Body of pancreas (tissue), 4 donors: Measurements from ENCODE around the gene SLC35F6. TPM values are rescaled to one million over a fixed set of nuclear protein-coding genes. Genes with fewer than 3 reads are reported as not detected.

Source experiments
- ATAC-seq: fragments of 150-250 bp; one replicate; pipeline ENCODE4 v1.9.1; 2016
- DNase-seq, 4 donors: peaks; one replicate each; pipeline ENCODE4 v3.0.0-alpha.2; 2019
- H3K27ac ChIP-seq, 4 donors: fragments of 200-600 bp; sonication (generic); 1 replicate in 3 of 4; 2 replicates in 1 of 4; pipeline versions ENCODE4 v1.5.1 to v1.6.1; 2016 to 2019; ENCODE audit warnings: mild to moderate bottlenecking in 1 of 4, mixed read lengths in 1 of 4, moderate library complexity in 1 of 4
- H3K27me3 ChIP-seq, 2 donors: fragments of 200-600 bp; sonication (generic); one replicate each; pipeline ENCODE4 v1.6.0; 2016; ENCODE audit warnings: mild to moderate bottlenecking in 1 of 2
- H3K36me3 ChIP-seq, 2 donors: fragments of 200-600 bp; sonication (generic); replicated peaks in 1 of 2; 2 replicates each; pipeline ENCODE4 v1.5.1; 2016; ENCODE audit warnings: low read depth in 2 of 2; ENCODE audit not compliant: insufficient read depth in 1 of 2
- H3K4me1 ChIP-seq: fragments of 200-600 bp; sonication (generic); one replicate; pipeline ENCODE4 v1.6.0; 2016
- H3K4me3 ChIP-seq, 2 donors: fragments of 200-600 bp; sonication (generic); 1 replicate in 1 of 2; 2 replicates in 1 of 2; pipeline ENCODE4 v1.5.1; 2016 to 2019
- H3K9me3 ChIP-seq, 3 donors: fragments of 200-600 bp; sonication (generic); 1 replicate in 2 of 3; 2 replicates in 1 of 3; pipeline ENCODE4 v1.5.1; 2016
- POLR2A ChIP-seq, 3 donors: fragments of 450-650 bp; IDR thresholded peaks; one replicate each; pipeline ENCODE4 v1.6.1; 2016; ENCODE audit warnings: antibody characterized with exemption in 3 of 3, mild to moderate bottlenecking in 2 of 3
- WGBS, 2 donors: methylation state at CpG; one replicate each; pipeline ENCODE4 v1.1.5; 2017; 5-methylcytosine and 5-hydroxymethylcytosine counted together
- intact Hi-C: fragments of 100-400 bp; cut with DNase I; formaldehyde crosslinking; loops from one replicate; pipeline ENCODE4 v1.15.1; 2023
- total RNA-seq, 2 donors: library from RNA; depleted of rRNA; stranded (reverse); fragments of >200 nt; gene quantifications; one replicate each; pipeline ENCODE4 v1.1.0, GENCODE V29; 2016
- TF ChIP-seq, protein P1 (sequence below), 7 experiments: fragments of 450-650 bp in 4 of 7; fragments of 200-600 bp in 3 of 7; sonication (generic) in 3 of 7; IDR thresholded peaks; one replicate each; pipeline ENCODE4 v1.5.1; 2016 to 2019; ENCODE audit warnings: antibody characterized with exemption in 7 of 7

Gene SLC35F6
- total RNA-seq, 2 donors from 2014 or later = 17.8 to 21.8 TPM

DNA sequence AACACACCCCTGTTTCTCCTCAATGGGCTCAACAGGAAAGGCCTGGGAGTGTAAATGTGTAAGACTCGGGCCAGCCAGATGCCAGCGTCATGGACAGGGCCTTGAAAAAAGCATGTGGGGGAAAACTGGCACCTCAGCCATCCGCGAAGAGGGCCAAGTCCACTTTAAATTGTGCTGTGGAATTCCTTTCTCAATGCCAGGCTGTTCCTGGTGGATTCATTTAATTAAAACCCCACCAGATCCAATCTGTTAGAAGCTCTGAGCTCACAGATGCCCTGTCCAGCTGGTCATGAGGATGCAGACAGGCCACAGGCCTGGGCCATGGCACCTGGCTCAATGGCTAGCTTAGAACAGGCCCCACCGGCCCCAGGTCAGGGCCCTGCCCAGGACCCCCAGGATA lies 46.7 kb upstream of the SLC35F6 start:
- DNase-seq (peak in 3 of 4 donors; percentile 49 to 63 (median 56)), ATAC-seq (no peak)
- Histone ChIP-seq H3K27ac (peak overlapping the region; percentile 17 to 69 (median 60)), H3K36me3 (no peaks in the 10 kb centered on the region), H3K9me3 (no peaks in the 10 kb centered on the region), H3K4me3 (no peak overlapping the region), H3K4me1 (peaks cover 80% of the 10 kb centered on the region), H3K27me3 (no peaks in the 10 kb centered on the region)
- no peak for TF ChIP-seq POLR2A (IDR thresholded peaks at IDR 0.05)
- TF ChIP-seq, protein P1, sequence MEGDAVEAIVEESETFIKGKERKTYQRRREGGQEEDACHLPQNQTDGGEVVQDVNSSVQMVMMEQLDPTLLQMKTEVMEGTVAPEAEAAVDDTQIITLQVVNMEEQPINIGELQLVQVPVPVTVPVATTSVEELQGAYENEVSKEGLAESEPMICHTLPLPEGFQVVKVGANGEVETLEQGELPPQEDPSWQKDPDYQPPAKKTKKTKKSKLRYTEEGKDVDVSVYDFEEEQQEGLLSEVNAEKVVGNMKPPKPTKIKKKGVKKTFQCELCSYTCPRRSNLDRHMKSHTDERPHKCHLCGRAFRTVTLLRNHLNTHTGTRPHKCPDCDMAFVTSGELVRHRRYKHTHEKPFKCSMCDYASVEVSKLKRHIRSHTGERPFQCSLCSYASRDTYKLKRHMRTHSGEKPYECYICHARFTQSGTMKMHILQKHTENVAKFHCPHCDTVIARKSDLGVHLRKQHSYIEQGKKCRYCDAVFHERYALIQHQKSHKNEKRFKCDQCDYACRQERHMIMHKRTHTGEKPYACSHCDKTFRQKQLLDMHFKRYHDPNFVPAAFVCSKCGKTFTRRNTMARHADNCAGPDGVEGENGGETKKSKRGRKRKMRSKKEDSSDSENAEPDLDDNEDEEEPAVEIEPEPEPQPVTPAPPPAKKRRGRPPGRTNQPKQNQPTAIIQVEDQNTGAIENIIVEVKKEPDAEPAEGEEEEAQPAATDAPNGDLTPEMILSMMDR (IDR thresholded peaks at IDR 0.05) = no peak
- intact Hi-C loops = no loop called here
- 29 to 89% methylated on average over 1 to 5 of the region's 5 CpGs for WGBS, 2 donors

DNA sequence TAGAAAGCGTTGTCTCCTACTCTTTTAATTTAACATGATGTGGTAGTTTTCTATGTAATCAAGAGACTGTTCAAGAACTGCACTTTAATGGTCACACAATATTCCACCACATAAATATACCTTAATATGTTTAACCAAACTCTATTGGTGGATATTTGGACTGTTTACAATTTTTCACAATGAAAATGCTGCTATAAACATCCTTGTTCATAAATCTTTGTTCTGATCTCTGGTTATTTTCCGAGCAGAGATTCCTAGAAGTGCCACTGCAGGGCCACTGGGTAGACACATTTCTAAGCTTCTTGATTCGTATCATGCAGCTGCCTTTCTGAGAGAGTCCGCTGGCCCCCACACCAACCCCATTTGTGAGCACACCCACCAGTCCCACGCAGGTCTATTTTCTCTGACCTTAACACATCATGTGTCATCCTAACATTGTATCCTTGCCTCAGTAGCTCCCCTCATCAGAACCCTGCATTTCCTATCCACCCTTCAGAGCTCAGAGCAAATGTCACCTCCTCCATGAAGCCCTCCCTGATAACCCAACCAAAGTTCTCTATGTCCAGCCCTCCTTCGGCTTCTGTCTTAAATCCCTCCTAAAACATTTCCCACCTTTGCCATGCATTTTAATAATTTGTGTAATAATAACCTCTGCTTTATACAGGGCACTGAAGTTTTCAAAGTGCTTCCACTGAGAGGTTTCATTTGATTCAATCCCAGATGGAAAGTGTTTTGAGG lies 45.0 kb upstream of the SLC35F6 start:
- H3K4me3 ChIP-seq = no peak overlapping the region
- TF ChIP-seq, protein P1 (IDR thresholded peaks at IDR 0.05) = no peak
- TF ChIP-seq POLR2A (IDR thresholded peaks at IDR 0.05) = no peak
- no peaks in the 10 kb centered on the region for H3K36me3 ChIP-seq
- WGBS, 2 donors = 68% methylated on average over 6 of the region's 6 CpGs
- no peaks in the 10 kb centered on the region for H3K27me3 ChIP-seq
- no peak for ATAC-seq
- DNase-seq = no peak
- H3K27ac ChIP-seq = peak overlapping the region; percentile 92 to 98 (median 94)
- peaks cover 83% of the 10 kb centered on the region for H3K4me1 ChIP-seq
- no peaks in the 10 kb centered on the region for H3K9me3 ChIP-seq
- intact Hi-C loops = no loop called here

DNA sequence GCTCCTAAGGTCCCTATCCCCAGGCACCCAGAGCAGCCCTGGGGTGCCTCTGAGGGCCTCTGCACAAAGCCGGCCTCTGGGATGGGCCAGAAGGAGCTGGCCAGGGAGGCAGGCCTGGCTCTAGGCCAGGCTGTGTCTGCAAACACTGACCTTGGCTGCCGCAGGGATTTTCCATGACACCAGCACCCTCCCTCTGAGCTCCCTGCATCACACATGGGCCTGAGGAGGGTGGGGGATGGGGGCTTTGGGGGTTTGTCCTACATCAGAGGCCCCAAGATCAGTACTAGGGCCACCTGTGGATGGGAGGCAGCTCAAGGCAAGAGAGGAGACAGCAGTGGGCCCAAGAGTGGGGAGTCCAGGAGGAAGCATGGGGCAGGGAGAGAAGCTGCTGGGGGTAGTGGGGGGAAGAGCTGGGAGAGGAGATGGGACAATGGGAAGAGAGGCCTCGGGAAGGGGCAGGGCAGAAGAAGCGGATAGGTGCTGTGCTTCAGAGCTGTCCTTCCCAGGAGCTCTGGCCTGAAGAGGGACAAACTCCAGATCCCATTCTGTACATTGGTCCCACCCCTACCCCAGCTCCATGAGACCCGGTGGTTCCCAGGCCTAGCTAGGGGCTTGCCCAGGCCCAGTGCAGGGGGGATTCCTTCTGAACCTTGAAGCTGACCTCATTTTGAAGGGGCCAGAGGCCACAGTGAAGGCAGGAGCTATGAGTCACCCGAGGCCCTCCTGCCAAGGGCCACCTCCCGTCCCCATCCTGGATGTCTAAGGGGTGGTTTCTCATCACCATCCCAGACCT lies 43.6 kb upstream of the SLC35F6 start:
- Histone ChIP-seq H3K27ac (peak overlapping the region; percentile 92 to 98 (median 94)), H3K4me1 (peaks cover 84% of the 10 kb centered on the region), H3K4me3 (no peak overlapping the region), H3K9me3 (no peaks in the 10 kb centered on the region), H3K36me3 (no peaks in the 10 kb centered on the region), H3K27me3 (no peaks in the 10 kb centered on the region)
- DNase-seq (peak; percentile 91 to 97 (median 96)), ATAC-seq (peak; percentile 75)
- intact Hi-C loops = no loop called here
- TF ChIP-seq POLR2A (IDR thresholded peaks at IDR 0.05) = peak in 1 of 3 donors; percentile 34
- TF ChIP-seq, protein P1 (IDR thresholded peaks at IDR 0.05) = no peak
- WGBS, 2 donors = 27 to 31% methylated on average over 5 to 7 of the region's 7 CpGs

DNA sequence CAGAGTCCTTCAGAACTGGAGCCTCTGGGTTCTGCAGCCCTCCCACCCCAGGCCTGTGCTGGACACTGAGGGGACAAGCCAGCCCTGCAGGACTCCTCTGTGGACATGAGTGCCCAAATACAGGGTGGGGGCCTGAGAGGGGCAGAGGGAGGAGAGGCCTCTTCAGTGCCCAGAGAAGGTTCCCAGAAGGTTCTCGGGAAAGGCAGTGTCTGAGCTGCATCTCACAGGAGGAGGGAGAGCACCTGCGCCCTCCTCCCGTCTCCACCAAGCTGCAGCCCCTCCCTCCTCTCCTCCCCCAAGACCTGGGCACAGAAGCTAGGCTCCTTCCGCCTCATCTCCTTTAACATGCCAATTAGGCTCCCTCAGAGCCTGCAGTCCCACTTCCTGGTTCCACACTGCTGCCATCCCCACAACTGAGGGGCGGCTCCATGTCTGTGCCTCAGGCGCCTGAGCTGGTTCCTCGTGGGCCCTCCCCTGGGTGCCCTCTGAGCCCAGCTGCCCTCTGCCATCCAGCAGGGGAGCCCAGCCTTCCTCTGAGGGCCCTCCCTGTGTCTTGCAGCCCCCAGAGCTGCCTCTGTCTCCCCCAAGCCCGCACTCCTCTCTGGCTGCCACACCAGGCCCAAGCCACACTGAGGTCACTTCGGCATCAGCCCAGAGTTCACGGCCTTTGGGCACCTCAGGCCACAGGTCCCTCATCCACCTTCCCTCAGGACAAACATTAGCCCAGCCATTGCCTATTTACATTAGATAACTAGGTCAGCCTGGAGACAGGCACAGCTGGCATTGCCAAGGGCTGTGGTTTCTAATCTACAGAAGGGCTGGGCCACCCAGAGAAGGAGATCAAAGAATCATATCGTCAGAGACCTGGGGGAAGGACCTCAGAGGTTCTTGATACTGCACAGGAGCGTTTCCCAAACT lies 42.7 kb upstream of the SLC35F6 start:
- no peaks in the 10 kb centered on the region for H3K36me3 ChIP-seq
- peaks cover 86% of the 10 kb centered on the region for H3K4me1 ChIP-seq
- ATAC-seq = peak; percentile 72
- H3K27ac ChIP-seq = peak overlapping the region; percentile 92 to 98 (median 94)
- TF ChIP-seq, protein P1 (IDR thresholded peaks at IDR 0.05) = no peak
- TF ChIP-seq POLR2A (IDR thresholded peaks at IDR 0.05) = no peak
- DNase-seq = peak; percentile 81 to 93 (median 88)
- intact Hi-C loops = no loop called here
- H3K4me3 ChIP-seq = no peak overlapping the region
- H3K27me3 ChIP-seq = no peaks in the 10 kb centered on the region
- 26 to 27% methylated on average over 8 to 12 of the region's 12 CpGs for WGBS, 2 donors
- H3K9me3 ChIP-seq = no peaks in the 10 kb centered on the region
